Measurements from ENCODE around the gene POLRMT.
"Not testable (repeated sequence)": the region's sequence is repeated elsewhere in the genome, so short reads cannot be mapped to it uniquely, and the experiment has no call there.

Gene POLRMT

GRCh38 chr19:634975-635652, 1.8 kb upstream of the POLRMT start:
- TF ChIP-seq CTCF (IDR thresholded peaks at IDR 0.05) (no peak), ZFX (IDR thresholded peaks at IDR 0.05; ENCODE audit: borderline replicate concordance) (no peak)
- no peak overlapping the region for H3K27ac ChIP-seq

GRCh38 chr19:633786-634639, 676 bp upstream of the POLRMT start:
- TF ChIP-seq ZFX (IDR thresholded peaks at IDR 0.05; ENCODE audit: borderline replicate concordance) = no peak
- TF ChIP-seq CTCF (IDR thresholded peaks at IDR 0.05) = no peak
- H3K27ac ChIP-seq = peak overlapping the region; percentile 79

- TF ChIP-seq ZFX (IDR thresholded peaks at IDR 0.05; ENCODE audit: borderline replicate concordance) (no peak), CTCF (IDR thresholded peaks at IDR 0.05) (no peak)
- H3K27ac ChIP-seq = peak overlapping the region; percentile 79
Measured at GRCh38 chr19:632579-633067, 714 bp downstream of the POLRMT start.

GRCh38 chr19:629961-630714, 3.2 kb downstream of the POLRMT start:
- TF ChIP-seq CTCF (IDR thresholded peaks at IDR 0.05) (no peak), ZFX (IDR thresholded peaks at IDR 0.05; ENCODE audit: borderline replicate concordance) (no peak)
- no peak overlapping the region for H3K27ac ChIP-seq

GRCh38 chr19:629515-629914, 3.8 kb downstream of the POLRMT start:
- not testable (repeated sequence) for H3K27ac ChIP-seq

- TF ChIP-seq ZFX (IDR thresholded peaks at IDR 0.05; ENCODE audit: borderline replicate concordance) (no peak), CTCF (IDR thresholded peaks at IDR 0.05) (peak; percentile 42)
- H3K27ac ChIP-seq = no peak overlapping the region
Measured at GRCh38 chr19:628168-628567, 5.2 kb downstream of the POLRMT start.

- H3K27ac ChIP-seq = not testable (repeated sequence)
Measured at GRCh38 chr19:626566-626965, 6.8 kb downstream of the POLRMT start.

- TF ChIP-seq CTCF (IDR thresholded peaks at IDR 0.05) (no peak), ZFX (IDR thresholded peaks at IDR 0.05; ENCODE audit: borderline replicate concordance) (no peak)
- H3K27ac ChIP-seq = no peak overlapping the region
Measured at GRCh38 chr19:625257-625656, 8.1 kb downstream of the POLRMT start.
